Natural killer cell (primary cell): ENCODE data around the gene TIGD7. TPM values are rescaled to one million over a fixed set of nuclear protein-coding genes. Genes with fewer than 3 reads are reported as not detected.

ENCODE experiments used
- ATAC-seq, 3 donors: fragments of 150-1000 bp in 2 of 3; fragments of 200-7000 bp in 1 of 3; cut with Tn5 transposase; 1 replicate in 1 of 3; 2 replicates in 2 of 3; pipeline ENCODE4 v1.10.0; 2021; ENCODE audit warnings: mild to moderate bottlenecking in 2 of 3, moderate library complexity in 2 of 3
- DNase-seq, 2 donors: peaks; one replicate each; pipeline versions ENCODE4 v3.0.0 to v3.0.0-alpha.2; 2013 to 2021; ENCODE audit warnings: mixed read lengths in 1 of 2
- H3K27ac ChIP-seq: one replicate; pipeline ENCODE4 v1.5.1; 2013; ENCODE audit warnings: mild to moderate bottlenecking, low read length
- H3K27me3 ChIP-seq: one replicate; pipeline ENCODE4 v1.6.1; 2013; ENCODE audit warnings: low read length; ENCODE audit not compliant: control insufficient read depth, insufficient read depth
- H3K36me3 ChIP-seq: one replicate; pipeline ENCODE4 v1.6.1; 2013; ENCODE audit warnings: low read length; ENCODE audit not compliant: control insufficient read depth, insufficient read depth
- H3K4me1 ChIP-seq: one replicate; pipeline ENCODE4 v1.6.1; 2013; ENCODE audit warnings: low read length; ENCODE audit not compliant: control insufficient read depth, insufficient read depth
- H3K4me3 ChIP-seq: one replicate; pipeline ENCODE4 v1.5.1; 2013; ENCODE audit warnings: low read length
- H3K9me3 ChIP-seq: one replicate; pipeline ENCODE4 v1.6.1; 2013; ENCODE audit warnings: low read length; ENCODE audit not compliant: control insufficient read depth, insufficient read depth
- H3K27ac Mint-ChIP-seq, 2 donors: one replicate each; pipeline ENCODE4 v1.8.0; 2022; ENCODE audit warnings: mild to moderate bottlenecking in 2 of 2, mixed read lengths in 2 of 2, moderate library complexity in 1 of 2
- H3K27me3 Mint-ChIP-seq, 2 donors: one replicate each; pipeline ENCODE4 v1.8.0; 2022; ENCODE audit warnings: low read depth in 2 of 2, mixed read lengths in 2 of 2
- H3K36me3 Mint-ChIP-seq: one replicate; pipeline ENCODE4 v1.8.0; 2022; ENCODE audit warnings: mixed read lengths
- H3K4me1 Mint-ChIP-seq, 2 donors: one replicate each; pipeline ENCODE4 v1.8.0; 2022; ENCODE audit warnings: mixed read lengths in 2 of 2
- H3K4me3 Mint-ChIP-seq: one replicate; pipeline ENCODE4 v1.8.0; 2022; ENCODE audit warnings: mild to moderate bottlenecking, moderate library complexity, mixed read lengths
- H3K9me3 Mint-ChIP-seq, 2 donors: one replicate each; pipeline ENCODE4 v1.8.0; 2022; ENCODE audit warnings: mixed read lengths in 2 of 2
- WGBS: methylation state at CpG from one replicate; pipeline ENCODE4 v1.1.7; 2013; ENCODE audit warnings: missing lambda C conversion rate; ENCODE audit not compliant: insufficient coverage; 5-methylcytosine and 5-hydroxymethylcytosine counted together
- intact Hi-C: fragments of 100-400 bp; cut with micrococcal nuclease; formaldehyde crosslinking; loops from one replicate; pipeline ENCODE4 v1.14.2; 2022
- total RNA-seq, 4 donors: library from RNA; stranded (reverse); fragments of 120-200 nt in 1 of 4; gene quantifications; one replicate each; pipeline versions ENCODE4 v1.2.3 to v1.2.4, GENCODE V29; 2013 to 2022
- TF ChIP-seq, protein P1 (sequence below): fragments of 200-600 bp; IDR thresholded peaks from one replicate; pipeline ENCODE4 v1.8.0; 2022; ENCODE audit warnings: antibody characterized with exemption

Gene TIGD7
- total RNA-seq, 3 donors from 2014 or later (not counting 1 experiment from before 2014, with no cell fraction given): 3.7 to 9.1 (median 3.7) TPM

DNA sequence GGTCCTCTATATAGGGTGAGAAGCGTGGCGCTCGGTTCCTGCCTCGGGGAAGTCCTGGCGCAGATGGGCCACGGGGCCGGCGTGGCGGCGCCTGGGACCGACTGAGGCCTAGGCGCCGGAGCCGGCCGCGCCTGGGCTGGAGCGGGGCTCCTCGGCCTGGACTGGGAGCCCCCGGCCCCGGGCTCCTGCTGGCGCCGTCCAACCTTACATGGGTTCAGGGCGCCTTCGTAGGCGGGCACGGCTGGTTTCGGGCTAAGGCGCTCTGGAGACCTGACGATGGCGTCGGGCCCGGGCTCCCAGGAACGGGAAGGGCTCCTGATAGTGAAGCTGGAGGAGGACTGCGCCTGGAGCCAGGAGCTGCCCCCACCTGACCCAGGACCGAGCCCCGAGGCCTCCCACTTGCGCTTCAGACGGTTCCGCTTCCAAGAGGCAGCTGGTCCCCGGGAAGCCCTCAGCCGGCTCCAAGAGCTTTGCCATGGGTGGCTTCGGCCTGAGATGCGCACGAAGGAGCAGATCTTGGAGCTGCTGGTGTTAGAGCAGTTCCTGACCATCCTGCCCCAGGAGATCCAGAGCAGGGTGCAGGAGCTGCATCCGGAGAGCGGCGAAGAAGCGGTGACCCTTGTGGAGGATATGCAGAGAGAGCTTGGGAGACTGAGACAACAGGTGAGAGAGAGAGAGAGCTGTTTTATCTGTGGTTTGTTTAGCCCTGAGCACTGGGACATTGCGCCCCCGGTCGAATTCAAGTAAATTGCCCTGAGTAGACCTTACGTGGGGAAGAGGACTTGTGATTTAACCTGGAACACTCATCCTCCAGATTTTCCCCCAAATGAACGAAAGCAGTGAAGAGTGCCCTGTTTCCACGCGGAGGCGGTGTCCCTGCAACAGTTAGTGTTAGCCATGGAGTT lies 21.4 kb downstream of the TIGD7 start:
- 6% methylated on average over 56 of the region's 56 CpGs for WGBS
- ATAC-seq (no peak), DNase-seq (no peak)
- H3K27ac Mint-ChIP-seq: peak overlapping the region; percentile 92 to 95
- Histone ChIP-seq H3K36me3 (peaks cover 17% of the 10 kb centered on the region), H3K27ac (peak overlapping the region; percentile 98), H3K9me3 (peaks cover 6% of the 10 kb centered on the region), H3K4me1 (peaks cover 34% of the 10 kb centered on the region), H3K4me3 (peak overlapping the region; percentile 88), H3K27me3 (no peaks in the 10 kb centered on the region)
- H3K4me3 Mint-ChIP-seq: peak overlapping the region; percentile 98
- TF ChIP-seq, protein P1, sequence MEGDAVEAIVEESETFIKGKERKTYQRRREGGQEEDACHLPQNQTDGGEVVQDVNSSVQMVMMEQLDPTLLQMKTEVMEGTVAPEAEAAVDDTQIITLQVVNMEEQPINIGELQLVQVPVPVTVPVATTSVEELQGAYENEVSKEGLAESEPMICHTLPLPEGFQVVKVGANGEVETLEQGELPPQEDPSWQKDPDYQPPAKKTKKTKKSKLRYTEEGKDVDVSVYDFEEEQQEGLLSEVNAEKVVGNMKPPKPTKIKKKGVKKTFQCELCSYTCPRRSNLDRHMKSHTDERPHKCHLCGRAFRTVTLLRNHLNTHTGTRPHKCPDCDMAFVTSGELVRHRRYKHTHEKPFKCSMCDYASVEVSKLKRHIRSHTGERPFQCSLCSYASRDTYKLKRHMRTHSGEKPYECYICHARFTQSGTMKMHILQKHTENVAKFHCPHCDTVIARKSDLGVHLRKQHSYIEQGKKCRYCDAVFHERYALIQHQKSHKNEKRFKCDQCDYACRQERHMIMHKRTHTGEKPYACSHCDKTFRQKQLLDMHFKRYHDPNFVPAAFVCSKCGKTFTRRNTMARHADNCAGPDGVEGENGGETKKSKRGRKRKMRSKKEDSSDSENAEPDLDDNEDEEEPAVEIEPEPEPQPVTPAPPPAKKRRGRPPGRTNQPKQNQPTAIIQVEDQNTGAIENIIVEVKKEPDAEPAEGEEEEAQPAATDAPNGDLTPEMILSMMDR: no peak
- H3K4me1 Mint-ChIP-seq: peaks cover 25 to 32% of the 10 kb centered on the region in 2 donors
- H3K36me3 Mint-ChIP-seq: peaks cover 12% of the 10 kb centered on the region
- intact Hi-C loops: loop anchor here (1.0 kb wide), 5 partner anchors 19 to 174 kb away; partner anchors contain the start of genes TIGD7, ZNF174, ZNF200 and ZNF75A
- H3K27me3 Mint-ChIP-seq: no peaks in the 10 kb centered on the region
- no peaks in the 10 kb centered on the region for H3K9me3 Mint-ChIP-seq

DNA sequence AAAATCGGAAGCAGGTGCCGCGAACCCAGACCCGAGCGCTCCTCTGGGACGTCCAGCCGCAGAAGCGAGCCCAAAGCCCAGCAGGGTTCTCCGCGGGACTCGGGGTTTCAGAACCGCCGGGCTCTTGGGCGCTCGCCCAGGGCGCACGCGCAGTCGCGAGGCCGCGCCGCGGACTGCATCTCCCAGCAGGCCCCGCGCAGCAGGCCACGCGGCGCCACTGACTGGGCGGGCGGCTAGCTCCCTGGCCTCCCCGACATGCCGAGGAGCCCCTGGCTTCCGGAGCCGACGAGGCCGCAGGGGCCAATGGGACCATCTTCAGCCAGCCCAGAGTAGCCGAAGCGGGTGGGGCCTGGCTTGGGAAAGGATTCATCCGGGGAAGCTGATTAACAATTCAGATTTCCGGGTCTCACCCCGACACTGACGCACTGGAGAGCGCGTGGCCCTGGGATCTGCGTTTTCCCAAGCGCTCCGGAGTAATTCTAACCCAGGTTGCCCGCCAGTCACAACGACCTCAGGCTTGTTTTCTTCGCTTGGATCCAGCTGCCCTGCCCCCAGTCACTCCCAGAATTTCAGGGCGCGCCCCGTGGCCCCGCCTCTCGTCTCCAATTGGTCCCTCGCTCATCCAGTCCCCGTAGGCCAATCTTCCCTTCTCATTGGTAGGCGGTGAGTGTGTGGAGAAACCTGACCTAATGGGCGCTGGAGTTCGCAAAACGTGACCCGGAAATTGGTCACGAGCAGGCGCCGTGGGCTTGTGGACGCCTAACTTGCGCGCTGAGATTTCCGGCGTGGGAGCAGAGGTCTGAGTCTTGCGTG lies 22.3 kb downstream of the TIGD7 start, which contains the start of gene ZNF263:
TSS of gene ZNF263 (plus strand) at position 762 of the 813 bp plus-strand sequence. CDS start 328 bp downstream, outside the sequence.
- DNase-seq: peak; percentile 87 to 97
- no peaks in the 10 kb centered on the region for H3K9me3 Mint-ChIP-seq
- intact Hi-C loops: loop anchor here (1.0 kb wide), 5 partner anchors 19 to 174 kb away; partner anchors contain the start of genes TIGD7, ZNF174, ZNF200 and ZNF75A
- Histone ChIP-seq H3K27ac (peak within 1 kb of the TSS; percentile 98), H3K36me3 (peaks cover 12% of the 10 kb centered on the region), H3K4me1 (peaks cover 34% of the 10 kb centered on the region), H3K4me3 (peak within 1 kb of the TSS; percentile 88), H3K9me3 (no peaks in the 10 kb centered on the region), H3K27me3 (no peaks in the 10 kb centered on the region)
- H3K27me3 Mint-ChIP-seq: no peaks in the 10 kb centered on the region
- peak within 1 kb of the TSS; percentile 98 for H3K4me3 Mint-ChIP-seq
- H3K27ac Mint-ChIP-seq: peak within 1 kb of the TSS; percentile 92 to 95
- H3K36me3 Mint-ChIP-seq: peaks cover 7% of the 10 kb centered on the region
- TF ChIP-seq, protein P1: no peak
- ATAC-seq: peak; percentile 88 to 93 (median 88)
- H3K4me1 Mint-ChIP-seq: peaks cover 25 to 32% of the 10 kb centered on the region in 2 donors
- under 1% methylated on average over 71 of the region's 72 CpGs for WGBS

DNA sequence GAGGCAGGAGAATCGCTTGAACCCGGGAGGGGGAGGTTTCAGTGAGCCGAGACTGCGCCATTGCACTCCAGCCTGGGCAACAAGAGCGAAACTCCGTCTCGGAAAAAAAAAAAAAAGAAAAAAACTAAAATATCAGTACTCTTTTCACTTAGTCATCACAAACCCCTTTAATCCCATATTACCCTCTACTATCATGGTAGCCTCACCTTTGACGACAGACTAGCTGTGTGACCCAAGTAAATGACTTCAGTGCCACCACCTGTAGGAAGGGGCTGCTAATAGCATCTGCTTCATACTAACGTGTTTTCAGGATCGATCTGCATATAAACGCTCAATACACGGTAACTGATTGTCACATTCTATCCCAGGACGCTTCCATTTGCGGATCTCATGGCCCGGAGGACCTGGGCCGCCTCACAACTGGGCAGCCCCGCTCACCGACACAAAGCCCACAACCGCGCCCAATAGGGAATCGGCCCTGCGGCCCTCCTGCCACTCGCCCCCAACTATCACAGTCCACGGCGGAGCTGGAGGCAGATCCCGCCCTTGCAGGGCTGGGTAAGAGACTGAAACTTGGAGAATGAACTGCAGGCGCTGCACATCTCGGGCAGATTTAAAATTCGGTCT lies 23.0 kb downstream of the TIGD7 start:
- H3K9me3 ChIP-seq: no peaks in the 10 kb centered on the region
- H3K27me3 ChIP-seq: no peaks in the 10 kb centered on the region
- Mint-ChIP-seq H3K27ac (peak overlapping the region; percentile 92 to 95), H3K4me1 (peaks cover 25 to 32% of the 10 kb centered on the region in 2 donors), H3K9me3 (no peaks in the 10 kb centered on the region), H3K27me3 (no peaks in the 10 kb centered on the region), H3K4me3 (peak overlapping the region; percentile 98), H3K36me3 (no peaks in the 10 kb centered on the region)
- peaks cover 12% of the 10 kb centered on the region for H3K36me3 ChIP-seq
- intact Hi-C loops: no loop called here
- H3K27ac ChIP-seq: peak overlapping the region; percentile 98
- 14% methylated on average over 27 of the region's 29 CpGs for WGBS
- TF ChIP-seq, protein P1: no peak
- peaks cover 34% of the 10 kb centered on the region for H3K4me1 ChIP-seq
- peak; percentile 3 to 13 (median 12) for ATAC-seq
- H3K4me3 ChIP-seq: peak overlapping the region; percentile 88
- DNase-seq: no peak
